Middle frontal gyrus (tissue), 1 donor: Measurements from ENCODE around the gene FUT8.

Experiments
- DNase-seq: peaks from one replicate; pipeline ENCODE4 v3.0.0-alpha.2; 2015; ENCODE audit warnings: low spot score; ENCODE audit errors: extremely low spot score

FUT8 gene

DNA sequence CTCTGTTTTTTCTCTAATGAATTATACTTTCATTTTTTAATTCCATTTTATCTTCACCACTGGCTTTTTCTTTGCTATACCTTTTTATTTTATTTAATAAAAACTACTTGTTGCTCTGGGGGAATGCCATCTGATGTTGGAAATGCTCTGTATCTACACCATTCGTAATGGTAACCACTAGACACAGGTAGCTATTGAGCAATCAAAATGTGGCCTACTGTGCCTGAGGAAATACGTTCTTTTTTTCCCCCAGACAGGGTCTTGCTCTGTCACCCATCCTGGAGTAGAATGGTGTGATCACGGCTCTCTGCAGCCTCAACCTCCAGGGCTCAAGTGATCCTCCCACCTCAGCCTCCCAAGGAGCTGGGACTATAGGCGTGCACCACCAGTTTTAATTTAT is 140.2 kb downstream of the FUT8 start:
- no peak for DNase-seq

DNA sequence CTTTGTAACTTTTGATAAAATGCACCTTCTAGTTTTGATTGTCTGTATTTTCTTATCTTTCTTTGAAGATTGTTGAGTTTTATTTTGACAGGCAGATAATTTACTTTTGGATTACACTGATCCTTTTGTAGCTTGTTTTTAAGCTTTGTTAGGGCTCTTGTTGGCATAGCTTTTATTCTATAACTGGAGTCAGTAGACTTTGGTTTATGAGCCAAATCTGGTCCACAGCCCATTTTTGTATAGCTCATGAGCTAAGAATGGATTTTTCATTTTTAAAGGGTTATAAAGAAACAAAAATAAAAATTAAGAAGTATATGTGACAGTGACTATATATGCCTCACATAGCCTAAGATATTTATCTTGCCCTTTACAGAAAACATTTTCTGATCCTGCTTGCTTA is 142.3 kb downstream of the FUT8 start:
- no peak for DNase-seq

DNA sequence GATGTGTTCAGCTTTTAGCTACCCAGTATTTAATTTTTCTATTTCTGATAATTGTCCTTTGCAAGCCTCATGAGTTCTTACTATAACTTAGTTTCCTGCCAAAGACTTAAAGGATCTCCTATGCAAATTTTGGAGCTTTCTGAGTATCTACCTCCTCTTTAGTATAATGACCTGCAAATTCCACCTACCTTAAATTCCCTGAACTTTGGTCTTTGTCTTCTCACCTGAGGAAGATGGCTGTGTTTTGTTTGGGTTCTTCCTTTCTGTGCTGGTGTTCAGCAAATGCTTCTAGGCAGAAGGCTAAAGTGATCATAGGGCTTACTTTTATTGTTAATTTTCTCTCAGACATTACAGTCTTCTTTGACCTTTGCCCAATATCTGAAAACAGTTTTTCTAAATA is 142.8 kb downstream of the FUT8 start:
- no peak for DNase-seq

DNA sequence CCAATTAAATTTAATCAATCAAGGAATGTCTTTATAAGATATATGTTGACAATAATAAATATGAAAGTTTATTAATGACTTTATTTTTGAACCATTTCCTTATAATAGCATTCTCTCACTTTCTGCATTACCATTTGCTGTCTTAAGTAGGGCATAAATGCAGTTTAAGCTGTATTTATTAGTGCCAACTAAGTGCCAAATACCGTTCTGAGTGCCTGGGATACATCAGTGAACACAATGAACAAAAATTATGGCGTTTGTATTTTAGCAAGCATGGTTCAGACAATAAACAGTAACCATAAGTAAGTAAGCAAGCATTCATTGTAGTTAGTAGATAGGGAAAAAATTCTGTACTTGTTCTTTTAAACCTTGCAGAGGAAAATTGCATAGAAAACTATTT is 145.8 kb downstream of the FUT8 start:
- DNase-seq = no peak

DNA sequence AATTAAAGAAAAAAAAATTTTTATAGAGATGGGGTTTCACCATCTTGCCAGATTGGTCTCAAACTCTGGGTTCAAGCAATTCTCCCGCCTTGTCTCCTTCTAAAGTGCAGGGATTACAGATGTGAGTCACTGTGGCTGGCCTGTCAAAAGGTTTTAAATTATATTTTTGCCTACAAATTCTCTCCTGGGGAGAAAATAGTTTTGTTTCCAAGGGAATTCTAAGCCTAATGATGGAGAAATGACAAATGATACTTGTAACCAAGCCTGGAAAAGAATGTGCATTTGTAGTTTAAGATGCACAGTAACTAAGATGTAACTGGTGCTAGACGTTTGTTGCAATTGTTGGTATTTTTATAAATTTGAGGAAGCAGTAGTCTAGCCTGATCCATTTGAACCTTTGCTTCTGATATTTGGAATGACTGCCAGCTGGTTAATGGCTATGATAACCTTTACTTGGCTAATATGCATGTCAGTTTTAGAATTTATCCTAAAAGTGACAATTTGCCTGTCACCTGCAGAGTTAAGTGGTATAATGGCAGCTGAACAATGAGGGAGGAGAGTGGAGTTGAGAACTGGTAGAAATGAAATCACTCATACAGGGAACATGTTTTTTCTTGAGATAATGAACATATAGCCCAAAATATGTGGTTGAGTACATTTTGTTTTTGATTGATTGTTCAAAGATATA is 148.0 kb downstream of the FUT8 start:
- DNase-seq = no peak

DNA sequence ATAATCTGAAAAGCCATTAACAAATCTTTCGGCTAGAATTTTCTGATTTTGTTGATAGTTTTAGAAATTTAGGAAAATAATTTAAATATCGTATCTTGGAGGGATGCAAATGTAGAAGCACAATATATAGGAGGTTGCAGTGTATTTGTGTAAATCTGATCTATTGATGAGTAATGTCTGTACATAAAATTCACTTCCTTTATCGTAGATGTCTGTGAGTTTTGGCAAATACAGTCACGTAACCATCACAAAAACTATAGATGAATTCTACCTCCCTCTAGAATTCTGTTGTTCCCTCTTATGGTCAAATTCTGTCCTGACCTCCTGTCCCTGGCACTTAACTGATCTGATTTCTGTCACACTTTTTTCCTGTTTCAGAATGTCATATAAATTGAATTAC is 151.8 kb downstream of the FUT8 start:
- no peak for DNase-seq

- DNase-seq = no peak
Measured at GRCh38 chr14:65565948-65566347, 153.4 kb downstream of the FUT8 start.

GRCh38 chr14:65566820-65567522 is 154.4 kb downstream of the FUT8 start:
- no peak for DNase-seq

DNA sequence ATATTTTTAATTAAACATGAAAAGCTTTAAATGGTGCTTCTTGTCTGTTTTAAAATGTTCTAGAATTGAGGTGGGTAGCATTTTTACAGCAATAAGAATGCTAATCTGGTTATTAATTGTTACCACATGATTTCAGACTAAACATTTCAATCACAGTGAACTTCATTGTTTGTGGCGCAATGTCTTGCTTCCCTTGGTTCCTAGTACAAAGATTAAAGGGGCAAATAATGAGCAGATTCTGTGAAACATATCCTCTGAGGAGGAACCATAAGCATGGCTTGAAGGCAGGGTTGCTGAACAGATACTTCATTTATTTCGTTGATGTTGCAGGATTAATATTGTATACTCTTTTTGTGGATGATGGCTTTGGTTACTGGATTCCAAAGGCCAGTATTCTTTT is 162.1 kb downstream of the FUT8 start:
- DNase-seq = no peak

- DNase-seq = no peak
Measured at GRCh38 chr14:65575389-65575788, 162.9 kb downstream of the FUT8 start.

DNA sequence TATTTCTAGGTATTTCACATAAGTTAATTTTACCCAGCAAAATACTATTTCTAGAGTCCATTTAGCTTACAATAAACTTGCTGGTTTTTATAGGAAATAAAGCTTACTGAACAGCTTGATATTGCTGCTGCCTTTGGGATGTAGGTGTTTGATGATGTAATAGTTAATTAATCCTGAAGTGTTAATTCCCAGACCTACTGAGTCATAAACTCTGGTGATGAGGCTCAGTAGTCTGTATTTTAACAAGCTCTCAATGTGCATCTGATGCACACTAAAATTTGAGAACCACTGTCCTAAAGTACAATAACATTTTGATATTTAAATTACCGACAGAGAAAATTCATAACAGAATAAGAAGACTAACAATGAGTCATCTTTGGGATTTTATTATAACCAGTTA is 168.4 kb downstream of the FUT8 start:
- no peak for DNase-seq

DNA sequence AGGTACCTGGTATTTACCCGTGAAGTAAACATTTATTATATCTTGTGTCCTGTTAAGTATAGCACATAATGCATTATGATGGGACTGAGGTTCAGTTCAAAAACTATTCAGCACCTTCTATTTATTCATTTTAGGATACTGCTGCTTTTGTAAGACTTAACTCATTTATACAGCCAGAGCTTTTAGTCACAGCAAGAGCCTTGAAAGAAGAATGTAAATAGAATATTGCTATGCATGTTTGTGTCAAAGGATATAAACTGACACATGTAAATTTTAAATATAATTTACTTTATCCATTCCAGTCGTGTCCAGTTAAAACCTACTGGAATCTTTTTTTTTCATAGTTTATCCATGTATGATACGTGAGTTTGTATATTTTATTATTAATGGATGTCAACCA is 168.8 kb downstream of the FUT8 start:
- DNase-seq = no peak

- DNase-seq = no peak
Measured at GRCh38 chr14:65581799-65582198, 169.3 kb downstream of the FUT8 start.

- no peak for DNase-seq
Measured at GRCh38 chr14:65585216-65585615, 172.7 kb downstream of the FUT8 start.

- DNase-seq = no peak
Measured at GRCh38 chr14:65588426-65589140, 176.1 kb downstream of the FUT8 start.

- no peak for DNase-seq
Measured at GRCh38 chr14:65594153-65594881, 181.8 kb downstream of the FUT8 start.

DNA sequence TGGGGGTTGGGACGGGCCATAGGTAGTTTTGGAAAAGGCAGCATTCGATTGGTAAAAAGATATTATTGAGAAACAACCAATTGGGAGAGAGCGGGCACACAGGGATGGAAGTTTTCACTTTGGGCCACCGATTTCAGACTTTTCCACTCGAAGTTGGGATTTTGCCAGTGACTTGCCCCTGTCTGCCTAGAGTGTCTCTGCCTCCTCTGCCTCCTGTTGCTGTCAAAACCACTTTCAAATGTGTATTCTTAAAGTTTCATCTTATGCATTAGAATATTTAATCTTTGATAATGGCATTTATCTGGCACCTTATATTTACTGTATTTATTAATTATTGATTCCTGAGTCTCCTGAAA is 182.3 kb downstream of the FUT8 start:
- no peak for DNase-seq

DNA sequence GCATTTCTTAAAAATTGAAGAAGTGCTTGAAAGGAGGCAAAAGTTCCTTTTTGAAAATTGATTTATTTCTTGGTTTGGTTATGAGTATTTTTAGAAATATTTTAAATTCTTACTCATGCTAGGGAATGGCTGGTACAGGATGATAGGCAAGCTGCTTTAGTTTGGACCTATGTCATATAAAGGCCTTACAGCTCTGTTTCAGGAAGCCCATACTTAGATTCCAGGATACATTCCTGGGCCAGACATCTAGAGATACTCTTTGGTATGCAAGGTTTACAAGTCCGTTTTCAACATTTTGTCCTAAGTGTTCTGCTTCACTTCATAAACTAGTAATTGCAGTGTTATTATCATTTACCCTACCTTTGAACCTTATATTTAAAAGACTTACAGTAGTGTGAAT is 186.8 kb downstream of the FUT8 start:
- DNase-seq = no peak

GRCh38 chr14:65600742-65601141 is 188.2 kb downstream of the FUT8 start:
- no peak for DNase-seq

GRCh38 chr14:65604535-65604934 is 192.0 kb downstream of the FUT8 start:
- no peak for DNase-seq

- no peak for DNase-seq
Measured at GRCh38 chr14:65604936-65605335, 192.4 kb downstream of the FUT8 start.

GRCh38 chr14:65606460-65606859 is 193.9 kb downstream of the FUT8 start:
- DNase-seq = no peak
